Neural cell (in vitro differentiated cells): ENCODE results near the gene SLC22A23. TPM values are rescaled to one million over a fixed set of nuclear protein-coding genes. Genes with fewer than 3 reads are reported as not detected.

Experiments used
- H2AFZ ChIP-seq: fragments of 200-600, 300-800 bp; sonication (generic), shearing (Covaris generic); 2 replicates; pipeline ENCODE4 v1.6.0; 2014; ENCODE audit warnings: low read depth, mild to moderate bottlenecking, antibody characterized with exemption, low read length, moderate library complexity
- H3F3A ChIP-seq: fragments of 200-600 bp; shearing (Covaris generic); 2 replicates; pipeline ENCODE4 v1.6.1; 2016; ENCODE audit warnings: mild to moderate bottlenecking, moderate library complexity, mixed read lengths, antibody characterized with exemption, low read length; ENCODE audit not compliant: insufficient read depth, poor library complexity, severe bottlenecking
- H3K27ac ChIP-seq: fragments of 200-600, 300-800 bp; sonication (generic), shearing (Covaris generic); 2 replicates; pipeline ENCODE4 v1.5.1; 2014; ENCODE audit warnings: mild to moderate bottlenecking, low read length, moderate library complexity
- H3K27me3 ChIP-seq: fragments of 300-800, 200-600 bp; sonication (generic), shearing (Covaris generic); 2 replicates; pipeline ENCODE4 v1.6.0; 2014; ENCODE audit warnings: mild to moderate bottlenecking, low read depth, low read length, moderate library complexity; ENCODE audit not compliant: insufficient read depth
- H3K36me3 ChIP-seq: fragments of 300-800, 200-600 bp; sonication (generic), shearing (Covaris generic); 2 replicates; pipeline ENCODE4 v1.5.1; 2014; ENCODE audit warnings: mild to moderate bottlenecking, antibody characterized with exemption, low read length, moderate library complexity; ENCODE audit not compliant: insufficient read depth
- H3K4me2 ChIP-seq: fragments of 300-800, 200-600 bp; sonication (generic), shearing (Covaris generic); 2 replicates; pipeline ENCODE4 v1.6.0; 2014; ENCODE audit warnings: mild to moderate bottlenecking, low read length
- H3K4me3 ChIP-seq: fragments of 300-800, 200-600 bp; sonication (generic), shearing (Covaris generic); 2 replicates; pipeline ENCODE4 v1.5.1; 2014; ENCODE audit warnings: mild to moderate bottlenecking, low read length, moderate library complexity
- H3K79me2 ChIP-seq: fragments of 200-600 bp; shearing (Covaris generic); replicated peaks from 2 replicates; pipeline ENCODE4 v1.6.0; 2014; ENCODE audit warnings: mild to moderate bottlenecking, low read length, moderate library complexity; ENCODE audit not compliant: insufficient read depth
- H3K9ac ChIP-seq: fragments of 300-800, 200-600 bp; sonication (generic), shearing (Covaris generic); 2 replicates; pipeline ENCODE4 v1.6.1; 2016; ENCODE audit warnings: mild to moderate bottlenecking, low read length, mixed read lengths
- H3K9me2 ChIP-seq: fragments of 200-600 bp; shearing (Covaris generic); 2 replicates; pipeline ENCODE4 v1.6.1; 2016; ENCODE audit warnings: mild to moderate bottlenecking, low read length, mixed read lengths; ENCODE audit not compliant: insufficient read depth
- H3K9me3 ChIP-seq: fragments of 200-600, 300-800 bp; sonication (generic), shearing (Covaris generic); 2 replicates; pipeline ENCODE4 v1.6.1; 2016; ENCODE audit warnings: mild to moderate bottlenecking, mixed run types, low read length, moderate library complexity, mixed read lengths
- H4K20me1 ChIP-seq: fragments of 200-600 bp; shearing (Covaris generic); 2 replicates; pipeline ENCODE4 v1.6.1; 2016; ENCODE audit warnings: mild to moderate bottlenecking, mixed run types; ENCODE audit not compliant: insufficient read depth
- CTCF ChIP-seq: fragments of 450-650 bp; IDR thresholded peaks from 2 replicates; pipeline ENCODE4 v1.5.1; 2014; ENCODE audit warnings: antibody characterized with exemption, mild to moderate bottlenecking, moderate library complexity; ENCODE audit not compliant: poor library complexity, severe bottlenecking
- EP300 ChIP-seq: fragments of 450-650 bp; conservative IDR thresholded peaks from 2 replicates; pipeline ENCODE4 v1.6.1; 2014; ENCODE audit warnings: antibody characterized with exemption, mild to moderate bottlenecking, moderate library complexity; ENCODE audit not compliant: poor library complexity, severe bottlenecking
- EZH2 ChIP-seq: fragments of 200-600, 300-800 bp; shearing (Covaris generic), sonication (generic); IDR thresholded peaks from 2 replicates; pipeline ENCODE4 v1.6.1; 2014; ENCODE audit warnings: antibody characterized with exemption, low read length, borderline replicate concordance, mild to moderate bottlenecking; ENCODE audit not compliant: insufficient read depth, poor library complexity, severe bottlenecking
- MXI1 ChIP-seq: fragments of 450-650 bp; conservative IDR thresholded peaks from 2 replicates; pipeline ENCODE4 v1.6.1; 2014; ENCODE audit warnings: antibody characterized with exemption, mild to moderate bottlenecking; ENCODE audit not compliant: poor library complexity, severe bottlenecking
- POLR2AphosphoS5 ChIP-seq: IDR thresholded peaks from 2 replicates; pipeline ENCODE4 v1.6.1; 2012
- RAD21 ChIP-seq: fragments of 450-650 bp; conservative IDR thresholded peaks from 2 replicates; pipeline ENCODE4 v1.6.1; 2014; ENCODE audit warnings: antibody characterized with exemption, mild to moderate bottlenecking, moderate library complexity
- REST ChIP-seq: IDR thresholded peaks from 2 replicates; pipeline ENCODE4 v1.6.1; 2012; ENCODE audit warnings: borderline replicate concordance
- SMC3 ChIP-seq: fragments of 450-650 bp; conservative IDR thresholded peaks from 2 replicates; pipeline ENCODE4 v1.6.1; 2014; ENCODE audit warnings: antibody characterized with exemption, mild to moderate bottlenecking, moderate library complexity; ENCODE audit not compliant: poor library complexity
- TAF1 ChIP-seq: IDR thresholded peaks from 2 replicates; pipeline ENCODE4 v1.6.1; 2012; ENCODE audit warnings: low read depth
- polyA plus RNA-seq: library from polyadenylated mRNA; depleted of rRNA; stranded (reverse); fragments of >200 nt; gene quantifications from 2 replicates; pipeline ENCODE4 v1.2.3, GENCODE V29; 2014

Gene SLC22A23
- polyA plus RNA-seq, 1 donor from 2014 or later, result 8.8 TPM

GRCh38 chr6:3396503-3397180, 60.2 kb downstream of the SLC22A23 start:
- Histone ChIP-seq H3K9ac (no peak overlapping the region), H3K27ac (no peak overlapping the region), H4K20me1 (no peaks in the 10 kb centered on the region), H3K4me3 (no peak overlapping the region), H2AFZ (no peak overlapping the region), H3K9me3 (no peaks in the 10 kb centered on the region), H3K36me3 (no peaks in the 10 kb centered on the region), H3K4me2 (no peak overlapping the region), H3K79me2 (no peaks in the 10 kb centered on the region), H3F3A (no peaks in the 10 kb centered on the region), H3K27me3 (no peaks in the 10 kb centered on the region), H3K9me2 (no peaks in the 10 kb centered on the region)
- TF ChIP-seq POLR2AphosphoS5 (no peak), RAD21 (no peak), CTCF (no peak), TAF1 (no peak), EZH2 (no peak), REST (no peak), MXI1 (no peak), EP300 (no peak), SMC3 (no peak)

- no peaks in the 10 kb centered on the region for H3K36me3 ChIP-seq
- no peaks in the 10 kb centered on the region for H4K20me1 ChIP-seq
- H2AFZ ChIP-seq, result no peak overlapping the region
- no peaks in the 10 kb centered on the region for H3K27me3 ChIP-seq
- no peak overlapping the region for H3K27ac ChIP-seq
- H3F3A ChIP-seq, result no peaks in the 10 kb centered on the region
- no peaks in the 10 kb centered on the region for H3K79me2 ChIP-seq
- H3K4me2 ChIP-seq, result no peak overlapping the region
- no peak for TF ChIP-seq SMC3
- TF ChIP-seq RAD21, result no peak
- TF ChIP-seq TAF1, result no peak
- no peak for TF ChIP-seq REST
- no peak for TF ChIP-seq CTCF
- no peak for TF ChIP-seq POLR2AphosphoS5
- TF ChIP-seq EZH2, result no peak
- no peak for TF ChIP-seq EP300
- TF ChIP-seq MXI1, result no peak
- no peak overlapping the region for H3K4me3 ChIP-seq
- no peaks in the 10 kb centered on the region for H3K9me3 ChIP-seq
- H3K9me2 ChIP-seq, result no peaks in the 10 kb centered on the region
- no peak overlapping the region for H3K9ac ChIP-seq
Measured at GRCh38 chr6:3394671-3395070, 62.2 kb downstream of the SLC22A23 start.
